GM19397 (cell line): ENCODE data around the gene PRKAG2.
"Not testable (repeated sequence)": the region's sequence is repeated elsewhere in the genome, so short reads cannot be mapped to it uniquely, and the experiment has no call there.

Experiments used
- ATAC-seq: cut with Tn5 transposase; IDR thresholded peaks from one replicate; pipeline ENCODE4 v1.9.1; 2021; ENCODE audit warnings: mild to moderate bottlenecking, moderate library complexity; ENCODE audit not compliant: unreplicated experiment

PRKAG2 gene

GRCh38 chr7:151837285-151838042 is 39.5 kb downstream of the PRKAG2 start:
- no peak for ATAC-seq

- ATAC-seq: no peak
These were observed 40.0 kb downstream of the PRKAG2 start for GRCh38 chr7:151836927-151837205.

GRCh38 chr7:151836191-151836926 is 40.6 kb downstream of the PRKAG2 start:
- ATAC-seq: no peak

GRCh38 chr7:151835636-151836035 is 41.3 kb downstream of the PRKAG2 start:
- no peak for ATAC-seq

GRCh38 chr7:151834271-151835035 is 42.5 kb downstream of the PRKAG2 start:
- ATAC-seq: no peak

- ATAC-seq: no peak
These were observed 43.2 kb downstream of the PRKAG2 start for GRCh38 chr7:151833691-151834090.

- no peak for ATAC-seq
These were observed 43.7 kb downstream of the PRKAG2 start for GRCh38 chr7:151833213-151833651.

- ATAC-seq: no peak
These were observed 44.3 kb downstream of the PRKAG2 start for GRCh38 chr7:151832656-151833055.

GRCh38 chr7:151832138-151832537 is 44.8 kb downstream of the PRKAG2 start:
- ATAC-seq: no peak

- ATAC-seq: no peak
These were observed 45.3 kb downstream of the PRKAG2 start for GRCh38 chr7:151831606-151832005.

GRCh38 chr7:151830121-151830830 is 46.6 kb downstream of the PRKAG2 start:
- no peak for ATAC-seq

- ATAC-seq: no peak
These were observed 47.2 kb downstream of the PRKAG2 start for GRCh38 chr7:151829707-151830106.

- ATAC-seq: no peak
These were observed 49.3 kb downstream of the PRKAG2 start for GRCh38 chr7:151827620-151828019.

- not testable (repeated sequence) for ATAC-seq
These were observed 50.6 kb downstream of the PRKAG2 start for GRCh38 chr7:151826316-151826715.

GRCh38 chr7:151825721-151826120 is 51.2 kb downstream of the PRKAG2 start:
- ATAC-seq: no peak

- no peak for ATAC-seq
These were observed 52.5 kb downstream of the PRKAG2 start for GRCh38 chr7:151824373-151824933.

GRCh38 chr7:151823566-151824372 is 53.1 kb downstream of the PRKAG2 start:
- ATAC-seq: no peak

- ATAC-seq: no peak
These were observed 54.3 kb downstream of the PRKAG2 start for GRCh38 chr7:151822541-151823181.

- no peak for ATAC-seq
These were observed 54.9 kb downstream of the PRKAG2 start for GRCh38 chr7:151821806-151822540.
